GM10248 (cell line): ENCODE results near the gene COX5A.
A peak's percentile ranks its signal among the peaks of the same experiment; 100 is the strongest.
"Not testable (repeated sequence)": the region's sequence is repeated elsewhere in the genome, so short reads cannot be mapped to it uniquely, and the experiment has no call there.

Experiments
- CTCF ChIA-PET: fragments of 300-600 bp; sonication (Branson Sonifier 250); formaldehyde crosslinking; extraction: SDS; loops from one replicate; lab custom pipeline; 2021; ENCODE audit warnings: antibody characterized with exemption; lab: Yijun Ruan, JAX
- POLR2A ChIA-PET: fragments of 350-650 bp; sonication (Branson Sonifier 250); formaldehyde crosslinking; extraction: SDS; loops from one replicate; lab custom pipeline; 2020; ENCODE audit warnings: antibody characterized with exemption; lab: Yijun Ruan, JAX
- DNase-seq: peaks from one replicate; pipeline ENCODE4 v3.0.0; 2012; ENCODE audit errors: extremely low spot score
- CTCF ChIP-seq: IDR thresholded peaks from 2 replicates; pipeline ENCODE4 v1.5.1; 2012; ENCODE audit warnings: mild to moderate bottlenecking, low read depth; ENCODE audit errors: extremely low read depth, missing control alignments, control extremely low read depth

COX5A gene

GRCh38 chr15:74950078-74950908 lies 12.4 kb upstream of the COX5A start:
- ChIA-PET CTCF (interaction anchor here (0.6 to 12.6 kb wide), 42 partner anchors 9 to 577 kb away, joined by 3 to 200 read pairs (median 4); partner anchors contain the start of genes COX5A, FAM219B and SCAMP5), POLR2A (no interaction called here)
- DNase-seq: peak; percentile 73

GRCh38 chr15:74937272-74937589 lies 642 bp downstream of the COX5A start:
- ChIA-PET POLR2A (no interaction called here), CTCF (interaction anchor here (1.0 kb wide), 1 partner anchor 159 kb away, joined by 3 read pairs; no protein-coding TSS in a partner anchor)
- no peak for TF ChIP-seq CTCF
- no peak for DNase-seq

More at GRCh38 chr15:74950078-74950908, 12.4 kb upstream of the COX5A start:
- TF ChIP-seq CTCF: peak; percentile 98

- CTCF ChIA-PET: interaction anchor here (1.2 to 2.7 kb wide), 4 partner anchors 14 to 164 kb away, joined by 3 to 14 read pairs (median 4); no protein-coding TSS in a partner anchor
- POLR2A ChIA-PET: interaction anchor here (0.8 kb wide), 1 partner anchor 276 kb away, joined by 3 read pairs; no protein-coding TSS in a partner anchor
- not testable (repeated sequence) for DNase-seq
These were observed 2.7 kb downstream of the COX5A start for GRCh38 chr15:74935193-74935592.

GRCh38 chr15:74933573-74933972 lies 4.3 kb downstream of the COX5A start:
- ChIA-PET POLR2A (interaction anchor here (0.7 kb wide), 1 partner anchor 367 kb away, joined by 3 read pairs; no protein-coding TSS in a partner anchor), CTCF (interaction anchor here (1.5 to 3.8 kb wide), 2 partner anchors 16 to 32 kb away, joined by 7 to 18 read pairs; no protein-coding TSS in a partner anchor)
- TF ChIP-seq CTCF: no peak
- no peak for DNase-seq

GRCh38 chr15:74928771-74929198 lies 9.1 kb downstream of the COX5A start:
- no peak for DNase-seq
- CTCF ChIA-PET: interaction anchor here (1.2 kb wide), 1 partner anchor 37 kb away, joined by 3 read pairs; no protein-coding TSS in a partner anchor
- no peak for TF ChIP-seq CTCF
- POLR2A ChIA-PET: no interaction called here

GRCh38 chr15:74924525-74924924 lies 13.3 kb downstream of the COX5A start:
- no peak for TF ChIP-seq CTCF
- no peak for DNase-seq
- ChIA-PET CTCF (interaction anchor here (2.3 kb wide), 1 partner anchor 23 kb away, joined by 14 read pairs; no protein-coding TSS in a partner anchor), POLR2A (no interaction called here)
